SH-SY5Y (cell line): ENCODE results near the gene RBM33.

Experiments used
- GATA2 ChIP-seq: IDR thresholded peaks from 2 replicates; pipeline ENCODE4 v1.6.1; 2011; ENCODE audit warnings: mild to moderate bottlenecking, low read depth, low read length
- GATA3 ChIP-seq: IDR thresholded peaks from 2 replicates; pipeline ENCODE4 v1.6.1; 2011; ENCODE audit warnings: low read depth, mild to moderate bottlenecking, low read length, moderate library complexity

DNA sequence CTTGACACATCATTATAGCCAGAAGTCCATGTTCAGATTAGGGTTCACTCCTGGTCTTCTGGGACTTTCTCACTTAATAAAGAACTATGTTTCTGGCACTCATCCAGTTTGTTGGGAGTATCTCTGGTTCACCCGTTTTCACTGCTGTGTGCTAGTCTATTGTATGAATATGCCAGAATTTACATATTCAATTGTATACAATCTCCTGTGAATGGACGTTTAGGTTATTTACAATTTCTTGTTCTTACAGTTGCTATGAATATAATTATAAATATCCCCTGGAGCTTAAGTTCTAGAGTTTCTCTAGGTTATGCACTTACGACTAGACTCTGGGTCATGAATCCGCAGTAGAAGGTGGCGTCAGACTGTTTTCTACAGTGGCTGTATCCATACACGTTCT, 20.0 kb upstream of the RBM33 start:
- TF ChIP-seq GATA2 (no peak), GATA3 (no peak)
